Measurements from ENCODE around the gene RGS7BP.

Gene RGS7BP

DNA sequence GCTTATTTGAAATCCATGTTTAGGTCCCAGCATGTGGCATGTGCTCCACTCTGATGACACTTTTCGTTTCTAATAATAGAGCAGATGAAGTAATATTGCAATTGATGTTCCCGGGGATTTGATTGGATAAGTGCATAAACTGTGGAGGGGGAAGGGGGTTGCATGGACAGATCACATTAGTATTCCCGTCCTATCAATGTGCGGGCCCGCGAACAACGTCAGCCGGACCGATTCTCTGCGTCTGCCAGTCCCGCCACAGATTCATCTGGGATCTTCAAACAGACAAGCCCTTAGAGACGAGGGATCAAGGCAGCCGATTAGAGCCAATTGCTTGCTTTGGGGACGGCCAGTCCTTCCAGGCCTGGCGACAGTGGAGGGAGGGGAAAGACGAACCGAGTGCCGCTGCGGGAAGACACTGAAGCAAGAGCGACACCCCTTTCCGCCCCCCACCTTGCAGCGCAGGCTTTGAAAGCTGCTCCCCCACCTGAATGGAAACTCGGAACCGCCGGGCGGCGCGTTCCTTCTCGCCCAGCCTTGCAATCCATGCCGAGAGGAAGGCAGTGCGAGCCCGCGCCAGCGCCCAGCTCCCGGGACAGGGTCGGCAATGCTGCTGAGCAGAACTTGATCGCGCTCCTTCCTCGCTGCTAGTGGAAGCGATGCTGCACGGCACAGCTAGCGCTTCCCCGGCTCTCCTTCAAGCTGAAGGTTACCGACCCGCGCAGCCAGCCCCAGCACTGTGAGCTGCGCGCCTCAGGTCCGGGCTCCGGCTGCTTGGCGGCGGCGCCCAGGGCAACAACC lies at the start of gene RGS7BP:
RGS7BP (plus strand) TSS at position 247 of the 798 bp plus-strand sequence. CDS start 610 bp downstream, outside the sequence.
- DNase-seq (ENCODE audit: extremely low read depth, low read depth): no peak
- TF ChIP-seq, protein P1, sequence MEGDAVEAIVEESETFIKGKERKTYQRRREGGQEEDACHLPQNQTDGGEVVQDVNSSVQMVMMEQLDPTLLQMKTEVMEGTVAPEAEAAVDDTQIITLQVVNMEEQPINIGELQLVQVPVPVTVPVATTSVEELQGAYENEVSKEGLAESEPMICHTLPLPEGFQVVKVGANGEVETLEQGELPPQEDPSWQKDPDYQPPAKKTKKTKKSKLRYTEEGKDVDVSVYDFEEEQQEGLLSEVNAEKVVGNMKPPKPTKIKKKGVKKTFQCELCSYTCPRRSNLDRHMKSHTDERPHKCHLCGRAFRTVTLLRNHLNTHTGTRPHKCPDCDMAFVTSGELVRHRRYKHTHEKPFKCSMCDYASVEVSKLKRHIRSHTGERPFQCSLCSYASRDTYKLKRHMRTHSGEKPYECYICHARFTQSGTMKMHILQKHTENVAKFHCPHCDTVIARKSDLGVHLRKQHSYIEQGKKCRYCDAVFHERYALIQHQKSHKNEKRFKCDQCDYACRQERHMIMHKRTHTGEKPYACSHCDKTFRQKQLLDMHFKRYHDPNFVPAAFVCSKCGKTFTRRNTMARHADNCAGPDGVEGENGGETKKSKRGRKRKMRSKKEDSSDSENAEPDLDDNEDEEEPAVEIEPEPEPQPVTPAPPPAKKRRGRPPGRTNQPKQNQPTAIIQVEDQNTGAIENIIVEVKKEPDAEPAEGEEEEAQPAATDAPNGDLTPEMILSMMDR (IDR thresholded peaks at IDR 0.05; ENCODE audit: low read depth, low read length, missing control alignments): no peak
- H3K4me3 ChIP-seq (replicated peaks; ENCODE audit: low read depth, low read length): 0 out of 2 replicates have a peak within 1 kb of the TSS, but pooled peaks have one; percentile 4

DNA sequence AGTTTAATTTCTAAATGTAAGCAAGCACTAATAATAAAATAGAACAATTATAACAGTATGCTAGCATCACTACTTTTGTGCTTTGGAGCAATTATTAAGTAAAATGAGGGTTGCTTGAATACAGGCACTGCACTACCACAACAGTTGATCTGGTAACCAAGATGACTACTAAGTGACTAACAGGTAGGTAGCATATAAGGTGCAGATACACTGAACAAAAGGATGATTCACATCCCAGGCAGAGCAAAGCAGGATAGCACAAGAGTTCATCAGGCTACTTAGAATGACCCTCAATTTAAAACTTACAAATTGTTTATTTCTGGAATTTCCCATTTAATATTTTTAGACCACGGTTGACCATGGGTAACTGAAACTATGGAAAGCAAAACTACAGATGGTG lies 48.0 kb upstream of the RGS7BP start:
- TF ChIP-seq, protein P1 (IDR thresholded peaks at IDR 0.05; ENCODE audit: low read depth, low read length, missing control alignments): no peak
- no peak overlapping the region for H3K4me3 ChIP-seq (replicated peaks; ENCODE audit: low read depth, low read length)
- DNase-seq (ENCODE audit: extremely low read depth, low read depth): no peak

DNA sequence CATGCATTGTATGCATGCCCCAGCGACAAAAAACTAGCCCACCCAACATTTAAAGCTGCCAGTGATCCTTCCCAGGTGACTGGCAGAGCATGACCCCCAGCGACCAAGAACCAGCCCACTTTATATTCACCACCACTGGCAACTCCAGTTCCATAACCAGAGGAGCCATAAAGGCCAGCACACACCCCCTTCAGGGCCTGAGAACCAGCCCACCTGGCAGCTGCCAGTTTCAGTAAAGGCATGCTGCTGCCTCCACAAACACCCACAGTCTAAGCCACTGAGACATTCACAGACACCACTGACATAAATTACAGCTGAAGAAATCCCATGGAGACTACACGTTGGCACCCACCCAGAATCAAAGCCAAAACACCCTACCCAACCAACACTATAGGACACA lies 46.9 kb upstream of the RGS7BP start:
- H3K4me3 ChIP-seq (replicated peaks; ENCODE audit: low read depth, low read length): no peak overlapping the region
- no peak for DNase-seq (ENCODE audit: extremely low read depth, low read depth)
- TF ChIP-seq, protein P1 (IDR thresholded peaks at IDR 0.05; ENCODE audit: low read depth, low read length, missing control alignments): no peak

DNA sequence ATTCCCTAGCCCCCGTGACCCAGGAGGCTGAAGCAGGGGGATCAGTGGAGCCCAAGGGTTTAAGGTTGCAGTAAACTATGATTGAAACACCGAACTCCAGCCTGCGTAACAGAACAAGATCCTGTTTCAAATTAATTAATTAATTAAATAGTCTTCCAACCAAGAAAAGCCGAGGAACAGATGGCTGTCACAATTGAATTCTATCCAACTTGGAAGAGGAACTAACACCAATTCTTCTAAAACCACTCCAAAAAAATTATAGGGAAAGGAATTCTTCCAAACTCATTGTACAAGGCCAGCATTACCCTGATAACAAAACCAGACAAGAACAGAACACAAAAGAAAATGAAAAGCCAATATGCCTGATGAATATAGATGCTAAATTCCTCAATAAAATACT lies 43.4 kb upstream of the RGS7BP start:
- no peak for DNase-seq (ENCODE audit: extremely low read depth, low read depth)
- H3K4me3 ChIP-seq (replicated peaks; ENCODE audit: low read depth, low read length): no peak overlapping the region
- TF ChIP-seq, protein P1 (IDR thresholded peaks at IDR 0.05; ENCODE audit: low read depth, low read length, missing control alignments): no peak

DNA sequence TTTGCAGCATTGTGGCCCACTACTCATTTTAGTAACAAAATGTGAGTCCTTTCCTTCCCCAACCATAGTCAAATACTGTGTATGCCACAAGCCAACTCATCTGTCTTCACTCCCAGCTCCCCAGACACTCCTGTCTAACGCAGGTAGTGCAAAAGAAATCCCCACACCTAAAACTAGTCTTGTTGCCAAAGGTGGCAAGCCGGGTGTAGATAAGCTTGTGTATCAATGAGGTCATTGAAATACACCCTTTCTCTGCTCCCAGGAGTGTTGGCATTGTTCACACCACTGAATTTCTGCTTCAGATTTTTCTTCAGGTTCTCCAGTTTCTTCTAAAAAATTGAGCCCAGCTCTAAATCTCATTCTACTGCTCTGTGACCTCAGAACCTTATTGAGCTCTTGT lies 19.7 kb upstream of the RGS7BP start:
- no peak overlapping the region for H3K4me3 ChIP-seq (replicated peaks; ENCODE audit: low read depth, low read length)
- TF ChIP-seq, protein P1 (IDR thresholded peaks at IDR 0.05; ENCODE audit: low read depth, low read length, missing control alignments): no peak
- no peak for DNase-seq (ENCODE audit: extremely low read depth, low read depth)

DNA sequence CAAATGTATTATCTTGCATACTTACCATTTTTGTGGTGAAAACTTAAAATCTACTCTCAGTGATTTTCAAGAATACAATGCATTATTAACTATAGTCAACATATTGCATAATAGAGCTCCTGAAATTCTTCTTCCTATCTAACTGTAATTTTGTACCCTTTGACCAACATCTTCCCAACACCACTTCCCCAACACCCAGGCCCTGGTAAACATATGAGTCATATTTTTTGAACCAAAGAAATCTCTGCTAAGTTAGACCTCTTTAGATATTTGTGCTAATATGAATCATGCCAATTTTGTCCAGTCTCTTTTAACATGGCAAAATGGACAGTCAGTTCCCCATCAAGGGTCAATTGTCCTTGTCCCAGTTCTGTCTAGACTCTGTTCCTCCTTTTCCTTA lies 18.5 kb upstream of the RGS7BP start:
- no peak overlapping the region for H3K4me3 ChIP-seq (replicated peaks; ENCODE audit: low read depth, low read length)
- DNase-seq (ENCODE audit: extremely low read depth, low read depth): no peak
- TF ChIP-seq, protein P1 (IDR thresholded peaks at IDR 0.05; ENCODE audit: low read depth, low read length, missing control alignments): no peak
